Activated CD8-positive, alpha-beta memory T cell treated with anti-CD3 and anti-CD28 coated beads for 1 hour (primary cell): Measurements from ENCODE around the gene ABCB4.
"Not testable (repeated sequence)": the region's sequence is repeated elsewhere in the genome, so short reads cannot be mapped to it uniquely, and the experiment has no call there.

Experiments used
- DNase-seq, 2 donors: peaks; one replicate each; pipeline ENCODE4 v3.0.0-alpha.2; 2020; ENCODE audit warnings: low read depth in 1 of 2; ENCODE audit errors: extremely low read depth in 1 of 2

Gene ABCB4

DNA sequence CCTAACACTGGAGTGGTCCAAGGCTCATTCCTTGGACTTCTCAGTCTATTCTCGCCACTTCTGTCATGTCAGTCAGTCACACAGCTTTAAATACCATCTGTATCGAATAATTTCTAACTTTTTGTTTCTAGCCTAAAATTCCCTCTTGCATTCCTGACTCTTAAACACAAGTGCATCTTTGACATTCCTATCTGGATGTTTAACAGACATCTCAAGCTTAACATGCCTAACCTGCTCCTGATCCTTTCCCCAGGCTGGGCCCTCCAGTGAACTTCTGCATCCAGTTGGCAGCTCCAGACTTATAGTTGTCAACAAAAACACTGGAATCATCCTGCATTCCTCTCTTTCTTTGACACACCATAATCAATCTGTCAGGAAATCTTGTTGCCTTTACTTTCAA lies 4.5 kb upstream of the ABCB4 start:
- no peak for DNase-seq

DNA sequence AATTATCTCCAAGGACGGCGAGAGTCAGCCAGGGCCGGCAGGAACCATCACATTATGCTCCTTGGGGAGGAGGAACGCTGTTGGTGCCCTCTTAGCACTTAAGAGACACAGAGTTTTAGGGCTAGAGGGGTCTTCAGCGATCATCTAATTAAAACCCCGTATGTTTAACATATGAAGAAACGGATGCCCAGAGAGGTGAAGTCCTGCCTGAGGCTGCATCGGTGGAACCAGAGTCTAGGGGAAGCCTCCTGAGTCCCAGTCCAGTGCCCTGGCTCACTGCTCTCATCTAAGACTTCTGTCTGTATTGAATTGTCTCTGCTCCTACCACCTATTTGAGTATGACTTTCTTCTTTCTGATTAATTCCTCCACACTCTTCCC lies 688 bp upstream of the ABCB4 start:
- DNase-seq: no peak

DNA sequence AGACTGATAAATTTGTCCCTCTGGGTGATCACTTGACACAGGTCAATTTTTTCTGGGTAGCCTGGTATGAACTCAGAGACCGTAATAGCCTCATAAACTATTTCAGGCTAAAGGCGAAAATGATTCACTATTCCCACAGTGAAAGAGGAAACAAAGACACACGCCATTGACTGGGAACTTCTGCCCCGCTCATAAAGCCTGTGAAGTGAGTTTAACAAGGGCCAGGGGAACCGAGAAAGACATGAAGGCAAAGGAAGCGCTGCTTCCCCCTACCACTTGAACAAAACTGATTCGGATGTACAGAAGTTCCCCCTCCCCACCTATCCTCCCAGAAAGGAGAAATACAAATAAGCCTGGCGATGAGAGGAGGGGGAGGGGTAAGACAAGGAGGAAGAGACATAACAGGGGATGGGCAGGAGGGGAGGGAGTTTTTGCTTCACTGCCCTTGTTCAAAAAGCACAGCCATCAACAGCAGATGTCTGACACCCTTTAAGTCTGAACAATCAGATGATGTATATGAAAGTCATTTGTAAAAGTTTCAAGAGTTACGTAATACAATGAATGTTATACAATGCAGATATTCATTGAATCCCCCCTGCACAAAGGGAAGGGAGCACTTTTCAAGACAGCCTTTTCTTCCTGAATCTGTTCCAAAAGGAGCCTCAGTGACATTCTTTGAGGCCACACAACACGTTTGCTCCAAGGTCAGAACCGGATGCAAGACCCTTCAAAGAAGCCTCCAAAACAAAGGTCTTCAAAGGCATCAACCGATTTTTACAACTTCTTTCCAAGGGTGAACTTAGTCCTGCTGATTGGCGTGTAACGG lies 734 bp downstream of the ABCB4 start:
- DNase-seq: no peak

DNA sequence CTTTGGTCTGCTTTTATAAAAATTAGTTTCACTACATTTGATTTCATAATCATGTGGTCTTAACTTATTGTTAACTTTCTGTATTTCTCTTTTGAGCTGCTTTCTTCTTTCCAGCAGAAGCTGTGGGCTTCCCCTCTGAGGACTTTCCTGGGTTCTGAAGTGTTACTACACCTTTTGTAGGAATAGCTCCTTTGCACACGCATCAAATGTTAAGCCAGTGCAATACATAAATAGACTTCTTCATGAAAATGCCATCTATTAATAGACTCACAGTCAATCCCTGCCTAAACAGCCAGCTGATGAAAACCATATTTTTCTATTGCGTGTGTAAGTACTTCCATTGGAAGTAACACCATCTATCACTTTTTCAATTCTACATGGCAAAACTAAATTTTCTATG lies 1.5 kb downstream of the ABCB4 start:
- no peak for DNase-seq

DNA sequence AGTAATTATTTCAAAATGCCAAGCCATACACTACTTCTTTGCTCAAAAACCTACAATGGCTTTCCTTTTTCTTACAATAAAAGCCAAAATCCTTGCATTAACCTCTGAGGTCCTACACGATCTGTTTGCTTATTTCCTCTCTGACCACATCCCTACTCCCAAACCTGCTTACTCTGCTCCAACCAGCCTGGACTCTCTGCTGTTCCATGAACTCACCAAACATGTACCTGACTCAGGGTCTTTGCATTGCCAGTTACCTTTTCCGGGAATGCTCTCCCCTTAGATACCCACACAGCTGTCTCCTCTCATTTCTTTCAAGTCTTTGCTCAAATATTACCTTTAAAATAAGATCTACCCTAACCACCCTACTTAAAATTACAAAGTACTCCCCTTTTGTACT lies 2.3 kb downstream of the ABCB4 start:
- DNase-seq: no peak

DNA sequence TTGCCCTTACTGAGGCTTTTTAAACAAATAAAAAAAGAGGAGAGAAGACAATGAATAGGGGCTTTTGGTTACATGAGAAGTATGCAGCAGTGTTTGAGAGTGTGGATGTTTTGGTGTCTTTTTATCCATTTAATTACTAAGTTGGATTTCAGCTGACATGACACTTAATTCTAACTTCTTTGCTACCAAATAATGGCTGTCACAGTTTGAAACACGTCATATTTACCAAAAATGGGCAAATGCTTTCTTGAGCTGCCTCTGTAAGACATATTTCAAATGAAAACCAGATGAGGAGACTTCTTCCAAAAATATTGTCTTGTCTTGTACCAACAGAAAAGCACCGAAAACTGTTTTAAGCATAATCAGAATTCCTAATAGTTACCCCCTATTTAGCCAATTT lies 4.0 kb downstream of the ABCB4 start:
- no peak for DNase-seq

DNA sequence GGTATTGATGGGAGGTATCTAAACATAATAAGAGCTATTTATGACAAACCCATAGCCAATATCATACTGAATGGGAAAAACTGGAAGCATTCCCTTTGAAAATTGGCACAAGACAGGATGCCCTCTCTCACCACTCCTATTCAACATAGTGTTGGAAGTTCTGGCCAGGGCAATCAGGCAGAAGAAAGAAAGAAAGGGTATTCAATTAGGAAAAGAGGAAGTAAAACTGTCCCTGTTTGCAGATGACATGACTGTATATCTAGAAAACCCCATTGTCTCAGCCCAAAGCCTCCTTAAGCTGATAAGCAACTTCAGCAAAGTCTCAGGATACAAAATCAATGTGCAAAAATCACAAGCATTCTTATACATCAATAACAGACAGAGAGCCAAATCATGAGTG lies 6.3 kb downstream of the ABCB4 start:
- not testable (repeated sequence) for DNase-seq

DNA sequence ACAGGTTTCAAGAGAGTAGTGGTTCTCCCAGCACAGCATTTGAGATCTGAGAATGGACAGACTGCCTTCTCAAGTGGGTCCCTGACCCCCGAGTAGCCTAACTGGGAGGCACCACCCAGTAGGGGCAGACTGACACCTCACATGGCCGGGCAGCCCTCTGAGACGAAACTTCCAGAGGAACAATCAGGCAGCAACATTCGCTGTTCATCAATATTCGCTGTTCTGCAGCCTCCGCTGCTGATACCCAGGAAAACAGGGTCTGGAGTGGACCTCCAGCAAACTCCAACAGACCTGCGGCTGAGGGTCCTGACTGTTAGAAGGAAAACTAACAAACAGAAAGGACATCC lies 10.0 kb downstream of the ABCB4 start:
- not testable (repeated sequence) for DNase-seq

DNA sequence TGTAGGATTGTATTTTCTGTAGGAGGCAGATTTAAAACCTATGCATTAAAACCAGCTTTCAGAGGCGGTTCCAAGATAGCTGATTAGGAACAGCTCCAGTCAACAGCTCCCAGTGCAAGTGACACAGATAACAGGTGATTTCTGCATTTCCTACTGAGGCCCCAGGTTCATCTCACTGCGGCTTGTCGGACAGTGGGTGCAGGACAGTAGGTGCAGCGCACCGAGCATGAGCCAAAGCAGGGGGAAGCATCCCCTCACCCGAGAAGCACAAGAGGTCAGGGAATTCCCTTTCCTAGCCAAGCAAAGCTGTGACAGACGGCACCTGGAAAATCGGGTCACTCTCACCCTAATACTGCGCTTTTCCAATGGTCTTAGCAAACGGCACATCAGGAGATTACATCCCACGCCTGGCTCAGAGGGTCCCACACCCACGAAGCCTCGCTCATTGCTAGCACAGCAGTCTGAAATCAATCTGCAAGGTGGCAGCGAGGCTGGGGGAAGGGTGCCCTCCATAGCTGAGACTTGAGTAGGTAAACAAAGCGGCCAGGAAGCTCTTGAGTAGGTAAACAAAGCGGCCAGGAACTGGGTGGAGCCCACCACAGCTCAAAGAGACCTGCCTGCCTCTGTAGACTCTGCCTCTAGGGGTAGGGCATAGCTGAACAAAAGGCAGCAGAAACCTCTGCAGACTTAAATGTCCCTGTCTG lies 10.5 kb downstream of the ABCB4 start:
- DNase-seq: not testable (repeated sequence)

DNA sequence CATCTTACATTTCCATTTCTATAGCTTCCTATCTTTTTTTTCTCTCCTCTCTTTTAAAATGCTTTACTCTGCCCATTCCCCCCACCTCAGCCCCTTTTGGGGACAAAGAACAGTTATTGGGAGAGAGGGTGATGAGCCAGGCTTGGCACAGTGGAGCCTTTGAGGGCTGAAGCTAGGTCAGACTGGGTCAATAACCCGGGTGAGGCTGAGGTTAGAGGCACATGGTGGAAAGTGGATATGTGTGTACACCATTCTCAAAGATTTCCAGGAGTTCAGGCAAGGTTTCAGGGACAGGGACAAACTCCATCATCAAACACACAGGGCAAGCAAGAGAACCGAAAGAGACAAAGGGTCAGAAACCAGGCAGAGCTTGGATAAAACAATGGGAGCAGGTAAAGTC lies 11.5 kb downstream of the ABCB4 start:
- no peak for DNase-seq

DNA sequence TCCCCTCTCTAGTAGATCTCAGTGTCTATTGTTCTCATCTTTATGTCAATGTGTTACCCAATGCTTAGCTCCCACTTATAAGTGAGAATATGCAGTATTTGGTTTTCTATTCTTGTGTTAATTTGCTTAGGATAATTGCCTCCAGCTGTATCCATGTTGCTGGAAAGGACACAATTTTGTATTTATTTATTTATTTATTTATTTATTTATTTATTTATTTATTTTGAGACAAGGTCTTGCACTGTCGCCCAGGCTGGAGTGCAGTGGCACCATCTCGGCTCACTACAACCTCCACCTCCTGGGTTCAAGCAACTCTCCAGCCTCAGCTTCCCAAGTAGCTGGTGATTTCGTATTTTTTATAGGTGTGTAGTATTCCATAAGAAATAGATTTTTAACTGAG lies 15.0 kb downstream of the ABCB4 start:
- not testable (repeated sequence) for DNase-seq

DNA sequence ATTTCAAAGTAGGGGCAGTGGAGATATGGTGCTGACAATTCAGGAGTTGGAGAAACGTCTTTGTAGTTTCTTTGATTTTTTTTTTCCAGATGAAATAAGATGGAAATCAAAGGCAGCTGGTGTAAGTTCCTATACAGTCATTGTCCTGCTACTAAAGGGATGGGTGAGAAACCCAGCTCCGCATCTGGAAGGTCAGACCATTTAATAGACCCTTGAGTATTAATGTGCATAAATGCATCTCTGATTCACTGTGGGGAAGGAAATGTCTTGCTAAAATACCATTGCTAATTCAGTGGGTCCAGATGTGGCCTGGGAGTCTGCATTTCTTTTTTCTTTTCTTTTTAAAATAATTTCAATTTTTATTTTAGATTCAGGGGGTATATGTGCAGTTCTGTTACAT lies 15.5 kb downstream of the ABCB4 start:
- no peak for DNase-seq

DNA sequence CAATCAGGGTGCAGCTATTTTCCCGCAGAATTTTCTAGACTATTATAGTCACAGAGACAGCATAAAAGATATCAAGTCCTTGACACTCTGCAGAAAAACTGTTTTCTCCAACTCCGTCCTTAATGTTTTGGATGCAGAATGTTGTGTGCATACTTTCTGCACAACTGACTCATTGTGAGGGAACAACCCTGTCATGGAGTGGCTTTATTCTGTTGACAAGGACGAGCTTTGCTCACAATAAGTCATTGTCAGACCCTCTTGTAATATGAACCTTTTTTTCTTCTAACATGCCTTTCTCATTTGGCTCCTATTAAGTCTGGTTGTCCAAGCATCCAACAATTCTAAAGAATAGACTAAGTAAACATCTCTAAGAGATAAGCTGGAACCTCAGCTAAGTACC lies 17.3 kb downstream of the ABCB4 start:
- DNase-seq: no peak

DNA sequence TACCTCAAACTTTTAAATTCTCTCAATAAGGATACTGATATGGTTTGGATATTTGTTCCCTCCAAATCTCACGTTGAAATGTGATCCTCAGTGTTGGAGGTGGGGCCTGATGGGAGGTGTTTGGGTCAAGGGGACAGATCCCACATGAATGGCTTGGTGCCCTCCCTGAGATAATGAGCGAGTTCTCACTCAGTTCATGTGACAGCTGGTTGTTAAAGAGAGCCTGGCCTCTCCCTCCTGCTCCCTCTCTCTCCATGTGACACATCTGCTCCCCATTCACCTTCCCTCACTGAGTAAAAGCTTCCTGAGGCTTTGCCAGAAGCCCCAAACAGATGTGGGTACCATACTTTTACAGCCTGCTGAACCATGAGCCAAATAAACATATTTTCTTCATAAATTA lies 19.2 kb downstream of the ABCB4 start:
- no peak for DNase-seq

DNA sequence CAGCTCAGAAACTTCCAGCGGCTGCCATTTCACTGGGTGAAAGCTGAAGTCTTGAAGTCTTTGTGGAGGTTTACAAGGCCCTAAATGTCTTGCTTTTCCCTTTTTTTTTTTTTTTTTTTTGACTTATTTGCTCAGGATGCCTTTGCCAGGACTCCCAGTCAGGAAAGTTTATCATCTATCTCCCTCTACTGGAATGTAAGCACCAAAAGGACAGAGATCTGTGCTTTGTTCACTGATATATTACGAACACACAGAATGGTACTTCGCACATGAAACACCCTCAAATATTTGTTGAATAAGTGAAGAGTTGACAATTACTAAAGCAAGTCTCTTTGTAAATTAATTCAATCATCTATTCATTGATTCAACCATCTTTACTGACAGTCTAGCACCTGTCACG lies 23.2 kb downstream of the ABCB4 start:
- DNase-seq: no peak

DNA sequence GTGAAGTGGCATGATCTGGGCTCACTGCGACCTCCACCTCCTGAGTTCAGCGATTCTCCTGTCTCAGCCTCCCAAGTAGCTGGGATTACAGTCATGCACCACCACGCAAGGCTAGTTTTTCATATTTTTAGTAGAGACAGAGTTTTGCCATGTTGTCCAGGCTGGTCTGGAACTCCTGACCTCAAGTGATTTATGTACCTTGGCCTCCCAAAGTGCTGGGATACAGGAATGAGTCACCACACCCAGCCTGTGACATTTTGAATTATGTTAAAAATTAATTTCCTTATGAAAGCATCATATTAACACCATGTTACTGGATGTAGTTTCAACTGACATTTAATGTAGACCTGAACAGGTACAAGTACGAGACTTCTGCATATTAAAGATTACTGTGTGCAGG lies 24.3 kb downstream of the ABCB4 start:
- no peak for DNase-seq

DNA sequence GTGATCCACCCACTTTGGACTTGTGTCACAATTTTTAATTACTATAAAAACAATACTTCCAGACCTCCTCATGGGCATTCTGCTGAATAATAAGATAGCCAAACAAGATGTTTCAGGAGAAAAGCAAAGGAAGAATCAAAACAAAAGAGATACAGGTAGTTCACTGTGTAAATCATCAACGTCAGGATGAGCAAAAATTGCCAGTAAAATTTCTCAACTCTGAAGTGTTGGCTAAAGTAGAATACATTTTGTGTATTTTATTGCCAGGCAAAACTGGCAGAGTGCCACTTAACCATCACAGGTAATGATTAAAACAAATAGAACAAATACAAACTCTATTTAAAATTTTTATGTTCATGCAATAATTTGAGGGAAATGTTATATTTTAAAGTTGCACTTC lies 24.8 kb downstream of the ABCB4 start:
- DNase-seq: no peak

DNA sequence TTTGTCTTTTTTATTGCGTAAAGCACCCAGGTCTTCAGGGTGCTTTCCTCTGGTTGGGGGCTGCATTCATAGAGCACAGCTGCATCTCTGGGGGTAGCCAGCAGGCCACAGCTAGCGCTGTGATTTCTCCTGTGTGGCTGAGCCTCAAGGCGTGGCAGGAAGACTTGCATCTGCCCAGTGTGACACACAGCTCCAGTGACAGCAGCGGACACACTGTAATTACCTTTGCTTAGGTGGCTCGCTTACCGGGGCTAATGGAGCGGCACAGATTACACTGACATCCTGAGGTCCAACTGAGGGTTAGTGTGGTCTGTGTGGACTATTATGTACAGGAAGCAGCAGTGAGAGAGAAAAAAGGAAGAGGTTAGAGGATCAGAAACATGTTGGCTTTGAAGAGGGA lies 27.1 kb downstream of the ABCB4 start:
- no peak for DNase-seq

DNA sequence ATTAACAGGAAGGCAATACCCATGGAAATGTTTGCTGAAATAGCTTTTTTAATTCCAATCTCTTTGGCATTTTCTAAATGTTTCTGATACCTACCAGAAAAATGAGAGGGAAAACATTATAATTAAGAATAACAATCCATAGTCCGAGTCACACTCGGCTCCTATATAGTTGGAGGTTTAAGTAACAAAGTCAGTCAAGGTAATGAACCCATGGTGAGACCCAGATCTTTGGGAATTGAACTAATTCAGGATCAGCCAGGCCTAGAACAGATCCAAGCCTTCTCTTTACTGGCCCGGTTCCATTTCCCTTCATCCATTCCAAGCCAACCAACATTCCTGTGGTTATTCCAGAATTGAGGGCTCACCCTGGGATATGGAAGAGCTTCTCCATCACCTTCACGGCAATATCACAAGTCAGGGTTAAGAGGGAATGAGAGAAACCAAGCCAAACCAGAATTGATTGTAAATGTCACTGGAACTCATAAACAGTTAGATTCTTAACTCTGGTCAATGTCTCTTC lies 28.3 kb downstream of the ABCB4 start:
- DNase-seq: no peak

DNA sequence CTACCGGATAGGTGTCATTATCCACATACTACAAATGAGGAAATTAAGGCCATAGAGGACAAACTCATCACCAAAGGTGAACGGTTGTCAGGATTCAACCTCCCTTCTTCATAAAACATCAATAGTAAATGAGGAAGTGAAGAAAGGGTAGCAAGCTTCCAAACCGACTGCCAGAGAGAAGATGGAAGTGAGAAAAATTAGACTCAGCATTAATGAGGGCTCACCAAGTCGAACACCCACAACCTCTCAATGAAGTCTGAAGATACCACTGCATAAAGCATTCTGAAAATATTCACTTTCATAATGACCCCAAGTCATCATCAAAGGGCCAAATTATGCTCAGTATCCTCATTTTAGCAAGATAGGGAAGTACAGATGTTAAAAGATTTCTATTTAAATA lies 29.6 kb downstream of the ABCB4 start:
- DNase-seq: no peak

DNA sequence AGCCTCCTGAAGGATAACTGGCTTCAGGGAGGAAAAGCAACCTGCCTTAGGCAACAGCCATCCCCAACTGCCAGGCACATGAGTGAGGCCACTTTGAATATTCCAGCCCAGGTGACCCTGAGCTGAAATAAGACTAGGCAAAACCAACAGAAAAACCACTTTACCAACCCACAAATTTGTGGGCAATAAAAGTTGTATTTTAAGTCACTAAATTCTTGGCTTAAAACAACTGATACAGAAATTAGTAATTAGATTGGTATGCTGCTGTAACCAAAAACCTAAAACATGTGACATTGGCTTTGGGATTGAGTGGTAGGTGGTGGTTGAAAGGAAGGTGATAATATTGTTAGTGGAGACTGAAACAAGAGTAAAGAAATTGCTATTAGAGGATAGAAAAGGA lies 39.9 kb downstream of the ABCB4 start:
- DNase-seq: no peak

DNA sequence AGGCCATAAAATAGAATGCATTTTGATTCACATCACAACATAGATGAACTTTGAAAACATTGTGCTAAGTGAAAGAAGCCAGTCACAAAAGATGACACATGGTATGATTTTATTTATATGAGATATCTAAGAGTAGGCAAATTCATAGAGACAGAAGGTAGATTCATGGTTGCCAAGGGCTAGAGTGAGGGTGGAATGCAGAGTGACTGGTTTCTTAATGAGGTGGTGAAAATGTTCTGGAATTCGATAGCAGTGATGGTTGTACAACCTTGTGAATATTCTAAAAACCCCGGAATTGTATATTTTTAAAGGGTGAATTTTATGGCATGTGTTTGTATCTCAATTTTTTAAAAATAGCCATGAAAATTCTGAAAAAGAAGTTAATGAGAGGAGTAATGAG lies 42.9 kb downstream of the ABCB4 start:
- no peak for DNase-seq
